Stimulated activated CD4-positive, alpha-beta T cell treated with anti-CD3 and anti-CD28 coated beads, Interleukin-12 subunit alpha, Interleukin-12 subunit beta, amount 100 ng/mL, for 24 hours (primary cell): ENCODE results near the gene CREBBP.
A peak's percentile ranks its signal among the peaks of the same experiment; 100 is the strongest.
"Not testable (repeated sequence)": the region's sequence is repeated elsewhere in the genome, so short reads cannot be mapped to it uniquely, and the experiment has no call there.

Source experiments
- DNase-seq, 2 experiments: peaks; one replicate each; pipeline ENCODE4 v3.0.0-alpha.2; 2020; ENCODE audit warnings: low read depth in 2 of 2

Gene CREBBP

DNA sequence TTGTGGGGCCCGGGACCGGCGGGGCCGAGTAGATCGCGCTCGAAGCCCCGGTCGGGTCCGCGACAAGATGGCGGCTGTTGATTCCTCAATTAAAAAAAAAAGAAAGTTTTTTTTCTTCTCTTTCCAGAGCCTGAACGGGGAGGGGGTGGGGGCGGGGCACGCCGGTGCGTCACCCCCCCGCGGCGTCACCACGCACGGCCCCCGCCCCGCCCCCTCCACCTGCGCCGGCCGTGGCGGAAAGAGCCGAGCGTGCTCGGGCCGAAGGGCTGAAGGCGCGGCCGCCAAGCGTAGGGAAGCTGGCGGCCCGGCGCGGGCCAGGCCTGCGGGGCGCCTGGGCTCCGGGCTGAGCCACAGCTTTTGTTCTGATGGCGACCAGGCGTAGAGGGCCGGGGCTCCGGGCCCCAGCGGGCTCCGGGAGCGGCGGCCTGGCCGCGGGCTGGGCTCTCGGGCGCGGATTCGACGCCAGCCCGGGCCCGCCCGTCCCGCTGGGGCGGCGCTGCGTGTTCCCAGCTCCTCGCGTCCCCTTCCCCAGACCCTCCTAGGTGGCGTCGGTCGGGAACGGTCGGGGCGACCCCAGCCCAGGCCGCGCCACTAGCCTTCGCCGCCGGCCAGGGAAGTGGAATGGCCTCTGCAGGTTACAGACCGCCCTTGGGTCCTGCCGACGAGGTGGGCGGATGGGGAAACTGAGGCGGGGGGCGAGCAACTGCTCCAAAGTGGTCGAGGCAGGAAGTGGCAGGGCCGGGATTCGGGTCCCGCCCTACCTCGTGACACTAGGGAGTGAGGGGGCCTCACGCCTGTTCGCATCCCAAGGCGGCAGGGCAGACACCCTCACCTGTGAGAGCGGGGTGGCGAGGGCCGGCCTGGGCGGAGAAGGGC, at the start of gene CREBBP:
Gene CREBBP (minus strand): TSS at position 91 of the 876 bp plus-strand sequence. CDS start 797 bp downstream, outside the sequence.
- DNase-seq, result peak; percentile 66 to 76

DNA sequence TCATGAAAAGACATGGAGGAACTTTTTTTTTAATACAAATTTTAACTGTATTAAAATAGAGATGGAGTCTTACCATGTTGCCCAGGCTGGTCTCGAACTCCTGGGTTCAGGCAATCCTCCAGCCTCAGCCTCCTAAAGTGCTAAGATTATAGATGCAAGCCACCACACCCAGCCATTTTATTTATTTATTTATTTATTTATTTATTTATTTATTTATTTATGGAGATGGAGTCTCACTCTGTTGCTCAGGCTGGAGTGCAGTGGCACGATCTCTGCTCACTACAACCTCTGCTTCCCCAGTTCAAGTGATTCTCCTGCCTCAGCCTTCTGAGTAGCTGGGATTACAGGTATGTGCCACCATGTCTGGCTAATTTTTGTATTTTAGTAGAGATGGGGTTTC, 46.6 kb upstream of the CREBBP start:
- not testable (repeated sequence) for DNase-seq

GRCh38 chr16:3924763-3925162, 44.2 kb upstream of the CREBBP start:
- DNase-seq, result no peak

DNA sequence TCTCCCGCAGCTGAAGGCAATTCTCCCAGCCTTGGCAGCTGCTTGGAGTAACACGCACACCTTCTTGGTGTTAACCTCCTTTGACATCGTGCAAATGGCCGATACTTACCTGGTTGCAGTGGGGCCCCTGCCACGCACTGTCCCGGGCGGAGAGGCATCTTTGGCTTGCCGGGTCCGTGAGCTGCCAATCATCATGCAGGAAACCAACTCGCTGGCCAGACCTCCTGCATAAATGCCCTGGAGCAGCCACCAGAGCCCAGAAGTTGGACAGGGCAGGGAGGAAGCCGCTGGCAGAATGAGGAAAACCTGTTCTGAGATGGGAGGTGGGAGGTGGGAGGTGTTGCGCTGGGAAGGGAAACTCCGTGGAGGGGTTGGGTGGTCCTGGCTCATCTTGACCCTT, 41.7 kb upstream of the CREBBP start:
- no peak for DNase-seq

- DNase-seq, result no peak
Measured at GRCh38 chr16:3920206-3920605, 39.7 kb upstream of the CREBBP start.

GRCh38 chr16:3919413-3919812, 38.9 kb upstream of the CREBBP start:
- no peak for DNase-seq

DNA sequence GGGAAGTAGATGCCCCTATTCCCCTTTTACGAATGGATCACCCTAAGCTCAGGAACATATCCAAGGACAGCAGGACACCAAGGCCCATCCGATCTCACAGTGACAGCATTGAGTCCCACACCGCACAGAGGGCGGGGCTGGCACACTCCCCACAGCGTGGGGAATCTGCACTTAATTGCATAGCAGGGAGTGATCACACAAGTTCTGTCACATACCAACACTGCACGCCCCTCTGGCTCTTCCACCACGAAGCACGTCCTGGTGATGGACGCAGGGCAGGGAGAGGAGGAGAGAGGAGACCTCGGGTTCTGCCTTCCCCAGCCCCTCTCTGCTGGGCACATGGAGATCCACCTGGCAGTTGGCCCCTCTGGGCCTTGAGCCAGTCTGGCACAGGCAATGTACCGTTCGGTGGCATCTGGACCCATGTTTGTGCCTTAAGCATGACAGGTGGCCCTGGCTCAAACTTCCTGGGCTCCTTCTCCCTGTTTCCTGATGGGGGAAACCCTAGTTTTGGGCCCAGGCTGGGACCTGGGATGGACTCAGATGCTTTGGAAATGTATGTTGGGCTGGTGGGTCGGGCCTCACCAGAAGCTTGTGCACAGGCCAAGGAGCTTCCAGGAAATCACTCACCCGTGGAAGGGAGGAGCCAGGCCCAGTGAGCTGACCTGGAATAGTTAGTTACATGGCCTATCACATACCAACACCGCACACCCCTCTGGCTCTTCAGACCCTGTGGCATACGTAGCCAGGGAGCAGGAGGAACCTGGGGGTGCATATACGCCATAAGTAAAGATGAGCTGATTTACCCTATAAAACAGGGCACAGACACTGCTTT, 35.1 kb upstream of the CREBBP start:
- DNase-seq, result no peak

DNA sequence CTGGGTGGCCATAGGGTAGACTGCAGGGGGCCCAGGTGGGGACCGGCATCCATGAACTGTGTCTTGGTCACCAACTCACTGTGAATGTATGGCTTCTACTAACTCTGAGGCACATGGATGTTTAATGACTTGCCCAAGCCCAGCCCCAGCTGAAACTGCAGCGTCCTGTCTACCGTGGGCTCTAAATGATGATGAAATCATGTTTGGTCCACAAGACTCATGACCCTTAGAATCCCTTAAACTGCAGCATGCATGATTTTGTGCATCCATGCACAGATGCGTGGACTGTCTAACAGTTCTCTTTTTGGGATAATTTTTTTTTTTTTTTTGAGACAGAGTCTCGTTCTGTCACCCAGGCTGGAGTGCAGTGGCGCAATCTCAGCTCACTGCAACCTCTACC, 32.4 kb upstream of the CREBBP start:
- DNase-seq, result no peak

DNA sequence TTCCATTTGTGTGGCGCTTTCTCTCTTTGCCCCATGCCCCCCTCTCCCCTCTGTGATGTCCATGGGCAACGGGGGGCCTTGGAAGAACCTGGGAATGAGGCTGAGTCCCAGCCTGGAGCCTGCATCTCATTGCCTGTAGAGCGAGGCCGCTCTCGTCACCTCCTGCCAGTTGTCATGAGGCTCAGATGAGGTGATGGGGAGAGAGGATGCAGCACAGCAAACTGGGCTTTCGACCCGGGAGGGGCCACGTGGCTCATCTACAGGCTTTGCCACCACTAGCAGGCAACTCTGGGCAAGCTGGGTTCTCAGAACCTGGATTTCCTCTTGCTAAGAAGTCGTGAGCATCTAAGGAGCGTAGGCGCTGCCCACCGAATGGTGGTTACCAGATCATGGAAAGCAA, 31.9 kb upstream of the CREBBP start:
- DNase-seq, result no peak

DNA sequence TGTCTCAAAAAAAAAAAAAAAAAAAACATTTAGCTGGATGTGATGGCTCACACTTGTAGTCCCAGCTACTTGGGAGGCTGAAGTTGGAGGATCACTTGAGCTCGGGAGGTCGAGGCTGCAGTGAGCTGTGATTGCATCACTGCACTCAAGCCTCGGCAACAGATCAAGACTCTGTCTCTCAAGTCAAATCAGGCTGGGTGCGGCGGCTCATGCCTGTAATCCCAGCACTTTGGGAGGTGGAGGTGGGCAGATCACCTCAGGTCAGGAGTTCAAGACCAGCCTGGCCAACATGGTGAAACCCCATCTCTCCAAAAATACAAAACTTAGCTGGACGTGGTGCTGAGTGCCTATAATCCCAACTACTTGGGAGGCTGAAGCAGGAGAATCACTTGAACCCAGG, 31.2 kb upstream of the CREBBP start:
- DNase-seq, result not testable (repeated sequence)

GRCh38 chr16:3909791-3910583, 29.5 kb upstream of the CREBBP start:
- no peak for DNase-seq

DNA sequence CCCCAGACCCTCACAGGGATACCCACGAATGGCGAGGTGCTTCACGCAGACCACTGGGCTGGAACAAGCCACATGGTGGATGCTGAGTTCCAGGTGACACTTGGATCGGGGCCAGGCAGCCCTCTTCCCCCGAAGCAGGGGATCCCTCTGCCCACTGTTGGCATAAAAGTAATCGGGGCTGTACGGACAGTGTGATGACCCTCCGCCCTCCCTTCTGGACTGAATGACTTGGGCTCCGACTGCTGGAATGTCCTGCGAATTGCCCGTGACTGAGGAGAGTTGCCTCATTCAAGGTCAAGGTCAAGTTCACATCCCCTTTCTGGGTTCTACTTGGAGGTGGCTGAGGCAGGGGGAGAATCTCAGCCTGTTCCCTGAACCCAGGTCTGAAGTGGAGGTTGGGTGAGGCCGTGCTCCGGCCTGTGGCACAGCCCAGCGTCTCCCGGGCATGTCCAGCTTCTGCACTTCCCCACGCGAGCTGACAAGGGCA, 28.5 kb upstream of the CREBBP start:
- DNase-seq, result no peak

GRCh38 chr16:3907586-3907985, 27.1 kb upstream of the CREBBP start:
- DNase-seq, result no peak

GRCh38 chr16:3906363-3906762, 25.9 kb upstream of the CREBBP start:
- DNase-seq, result no peak

DNA sequence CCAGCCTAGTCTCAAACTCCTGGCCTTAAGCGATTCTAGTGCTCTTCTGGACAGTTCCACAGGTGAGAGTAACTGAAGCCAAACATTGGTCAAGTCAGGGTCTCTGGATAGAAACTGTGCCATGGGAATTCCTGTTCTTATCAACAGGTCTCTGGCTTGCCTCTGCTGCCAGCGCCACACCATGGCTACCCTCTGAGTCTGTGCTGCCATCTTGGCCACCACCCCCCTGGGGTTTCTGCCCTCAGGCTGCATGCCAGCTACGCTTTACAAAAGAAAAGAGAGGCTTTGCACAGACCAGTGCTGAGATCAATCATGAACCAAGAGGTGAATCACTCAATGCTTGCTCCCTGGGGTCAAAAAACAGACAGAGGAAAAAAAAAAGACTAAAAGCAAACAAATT, 24.4 kb upstream of the CREBBP start:
- DNase-seq, result no peak

DNA sequence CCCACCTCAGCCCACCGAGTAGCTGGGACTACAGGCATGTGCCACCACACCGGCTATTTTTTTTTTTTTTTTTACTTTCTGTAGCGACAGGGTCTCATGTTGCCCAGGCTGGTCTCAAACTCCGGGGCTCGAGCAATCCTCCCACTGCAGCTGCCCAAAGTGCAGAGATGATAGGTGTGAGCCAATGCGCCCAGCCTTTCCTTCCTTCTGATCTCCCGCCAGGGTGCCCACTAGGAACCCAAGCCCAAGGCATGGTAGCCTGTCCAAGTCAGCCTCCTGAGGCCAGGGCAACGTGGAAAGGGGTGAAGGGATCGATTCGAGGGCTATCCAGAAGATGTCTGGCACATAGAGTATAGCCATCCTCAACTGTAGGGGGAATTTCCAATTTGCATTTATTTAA, 9.6 kb upstream of the CREBBP start:
- no peak for DNase-seq

GRCh38 chr16:3889059-3889458, 8.5 kb upstream of the CREBBP start:
- DNase-seq, result no peak

DNA sequence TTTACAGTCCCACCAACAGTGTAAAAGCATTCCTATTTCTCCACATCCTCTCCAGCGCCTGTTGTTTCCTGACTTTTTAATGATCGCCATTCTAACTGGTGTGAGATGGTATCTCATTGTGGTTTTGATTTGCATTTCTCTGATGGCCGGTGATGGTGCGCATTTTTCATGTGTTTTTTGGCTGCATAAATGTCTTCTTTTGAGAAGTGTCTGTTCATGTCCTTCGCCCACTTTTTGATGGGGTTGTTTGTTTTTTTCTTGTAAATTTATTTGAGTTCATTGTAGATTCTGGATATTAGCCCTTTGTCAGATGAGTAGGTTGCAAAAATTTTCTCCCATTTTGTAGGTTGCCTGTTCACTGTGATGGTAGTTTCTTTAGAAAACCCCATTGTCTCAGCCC, 5.5 kb upstream of the CREBBP start:
- not testable (repeated sequence) for DNase-seq

DNA sequence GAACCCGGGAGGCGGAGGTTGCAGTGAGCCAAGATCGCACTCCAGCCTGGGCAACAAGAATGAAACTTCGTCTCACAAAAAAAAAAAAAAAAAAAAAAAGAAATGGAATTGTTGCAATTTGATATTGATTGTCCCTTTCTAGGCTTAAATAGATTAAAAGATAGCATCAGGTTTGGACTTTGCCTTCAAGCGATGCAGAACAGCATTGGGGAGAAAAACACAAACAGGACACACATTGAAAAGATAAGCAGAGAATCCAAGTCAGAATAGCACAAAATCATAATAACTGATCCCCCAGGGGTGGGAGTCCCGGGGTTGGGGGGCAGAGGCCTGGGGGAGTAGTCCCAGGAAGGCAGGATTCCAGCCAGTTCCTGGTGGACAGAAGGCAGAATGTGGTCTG, 3.9 kb upstream of the CREBBP start:
- DNase-seq, result no peak

DNA sequence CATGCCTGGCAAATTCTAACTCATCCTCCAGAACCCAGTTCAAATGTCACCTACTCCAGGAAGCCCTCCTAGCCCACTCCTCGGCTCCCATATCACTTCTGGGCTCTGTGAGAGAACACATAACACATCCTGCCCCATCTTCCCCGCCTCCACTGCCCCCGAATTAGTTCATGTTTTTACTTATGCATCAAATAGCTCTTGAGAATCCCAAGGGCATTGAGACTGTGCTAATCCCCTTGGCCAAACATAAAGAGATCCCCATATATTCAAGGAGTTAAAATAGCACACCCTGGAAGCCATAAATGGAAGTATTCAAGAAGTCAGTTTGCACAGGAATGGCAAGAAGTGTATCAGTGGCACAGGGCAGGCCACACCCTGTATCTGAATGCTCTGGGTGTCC, 2.0 kb upstream of the CREBBP start:
- no peak for DNase-seq

- DNase-seq, result no peak
Measured at GRCh38 chr16:3881499-3881990, 1.0 kb upstream of the CREBBP start.
